ENCODE data around the gene RAB35.

The RAB35 gene

DNA sequence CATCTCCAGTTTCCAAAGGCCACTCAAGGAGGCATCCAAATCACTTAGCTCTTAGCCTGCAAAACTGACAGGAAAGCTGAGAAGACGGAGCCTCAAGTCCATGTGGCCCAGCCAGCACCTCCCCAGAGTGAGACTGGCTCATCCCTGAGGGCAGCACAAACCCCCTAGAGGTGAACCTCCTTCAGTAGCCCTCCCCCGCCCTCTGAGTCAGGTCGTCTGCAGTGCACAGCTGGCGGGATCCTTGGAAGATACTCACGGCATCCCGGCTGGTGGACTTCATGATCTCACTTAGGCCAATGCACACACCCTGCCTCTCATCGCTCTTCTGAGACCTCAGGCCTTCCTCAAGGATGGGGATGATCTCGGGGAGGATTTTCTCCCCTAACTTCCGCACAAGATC, 24.1 kb upstream of the RAB35 start:
- no peak overlapping the region for H3K27ac ChIP-seq (ENCODE audit: low read depth, low read length, poor library complexity, severe bottlenecking)
- no peaks in the 10 kb centered on the region for H3K79me2 ChIP-seq (ENCODE audit: insufficient read depth, low read length)
- H3K9me3 ChIP-seq (ENCODE audit: low read length) = no peaks in the 10 kb centered on the region
- H2AFZ ChIP-seq (ENCODE audit: low read length) = no peak overlapping the region
- no peak overlapping the region for H3K9ac ChIP-seq (ENCODE audit: low read length)
- no peaks in the 10 kb centered on the region for H3K27me3 ChIP-seq (ENCODE audit: insufficient read depth, low read length)
- no peaks in the 10 kb centered on the region for H3F3A ChIP-seq (ENCODE audit: insufficient read depth, low read length)
- no peaks in the 10 kb centered on the region for H4K20me1 ChIP-seq (ENCODE audit: insufficient read depth, low read length)
- H3K36me3 ChIP-seq (ENCODE audit: insufficient read depth, low read length) = peaks cover 97% of the 10 kb centered on the region
- H3K4me1 ChIP-seq (ENCODE audit: insufficient read depth, low read length, severe bottlenecking) = no peaks in the 10 kb centered on the region
- H3K9me2 ChIP-seq (ENCODE audit: low read depth, low read length) = no peaks in the 10 kb centered on the region
- no peak overlapping the region for H3K4me2 ChIP-seq (ENCODE audit: low read length)
- no peak overlapping the region for H3K4me3 ChIP-seq (ENCODE audit: low read depth, low read length, poor library complexity, severe bottlenecking)
- TF ChIP-seq, protein P1, sequence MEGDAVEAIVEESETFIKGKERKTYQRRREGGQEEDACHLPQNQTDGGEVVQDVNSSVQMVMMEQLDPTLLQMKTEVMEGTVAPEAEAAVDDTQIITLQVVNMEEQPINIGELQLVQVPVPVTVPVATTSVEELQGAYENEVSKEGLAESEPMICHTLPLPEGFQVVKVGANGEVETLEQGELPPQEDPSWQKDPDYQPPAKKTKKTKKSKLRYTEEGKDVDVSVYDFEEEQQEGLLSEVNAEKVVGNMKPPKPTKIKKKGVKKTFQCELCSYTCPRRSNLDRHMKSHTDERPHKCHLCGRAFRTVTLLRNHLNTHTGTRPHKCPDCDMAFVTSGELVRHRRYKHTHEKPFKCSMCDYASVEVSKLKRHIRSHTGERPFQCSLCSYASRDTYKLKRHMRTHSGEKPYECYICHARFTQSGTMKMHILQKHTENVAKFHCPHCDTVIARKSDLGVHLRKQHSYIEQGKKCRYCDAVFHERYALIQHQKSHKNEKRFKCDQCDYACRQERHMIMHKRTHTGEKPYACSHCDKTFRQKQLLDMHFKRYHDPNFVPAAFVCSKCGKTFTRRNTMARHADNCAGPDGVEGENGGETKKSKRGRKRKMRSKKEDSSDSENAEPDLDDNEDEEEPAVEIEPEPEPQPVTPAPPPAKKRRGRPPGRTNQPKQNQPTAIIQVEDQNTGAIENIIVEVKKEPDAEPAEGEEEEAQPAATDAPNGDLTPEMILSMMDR (IDR thresholded peaks at IDR 0.05; ENCODE audit: low read length) = no peak
- TF ChIP-seq EZH2 (IDR thresholded peaks at IDR 0.05; ENCODE audit: borderline replicate concordance, low read length) = no peak

DNA sequence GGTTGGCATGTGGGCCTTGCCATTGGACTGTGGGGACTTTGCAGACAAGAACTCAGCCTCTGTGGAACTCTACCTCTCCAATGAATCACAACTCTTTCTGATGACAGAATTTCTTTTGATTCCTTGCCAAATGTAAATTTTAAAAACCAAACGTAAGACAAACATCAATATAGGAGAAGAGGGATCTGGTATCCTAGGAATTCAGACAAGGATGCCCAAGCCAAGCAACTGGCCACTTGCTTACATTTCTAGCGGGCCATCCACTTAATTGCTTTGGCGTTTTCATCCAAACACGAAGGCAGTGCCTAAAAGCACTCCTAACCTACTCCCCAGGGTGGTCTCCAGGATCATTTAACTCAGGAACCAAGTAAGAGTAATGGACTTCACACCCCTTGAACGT, 23.4 kb upstream of the RAB35 start:
- Histone ChIP-seq H4K20me1 (ENCODE audit: insufficient read depth, low read length) (no peaks in the 10 kb centered on the region), H3K9me3 (ENCODE audit: low read length) (no peaks in the 10 kb centered on the region), H3K4me2 (ENCODE audit: low read length) (no peak overlapping the region), H2AFZ (ENCODE audit: low read length) (no peak overlapping the region), H3K27me3 (ENCODE audit: insufficient read depth, low read length) (no peaks in the 10 kb centered on the region), H3K9me2 (ENCODE audit: low read depth, low read length) (no peaks in the 10 kb centered on the region), H3K79me2 (ENCODE audit: insufficient read depth, low read length) (no peaks in the 10 kb centered on the region), H3K27ac (ENCODE audit: low read depth, low read length, poor library complexity, severe bottlenecking) (no peak overlapping the region), H3K4me3 (ENCODE audit: low read depth, low read length, poor library complexity, severe bottlenecking) (no peak overlapping the region), H3F3A (ENCODE audit: insufficient read depth, low read length) (no peaks in the 10 kb centered on the region), H3K36me3 (ENCODE audit: insufficient read depth, low read length) (peaks cover 93% of the 10 kb centered on the region), H3K4me1 (ENCODE audit: insufficient read depth, low read length, severe bottlenecking) (no peaks in the 10 kb centered on the region), H3K9ac (ENCODE audit: low read length) (no peak overlapping the region)
- TF ChIP-seq, protein P1 (IDR thresholded peaks at IDR 0.05; ENCODE audit: low read length) = no peak
- no peak for TF ChIP-seq EZH2 (IDR thresholded peaks at IDR 0.05; ENCODE audit: borderline replicate concordance, low read length)

DNA sequence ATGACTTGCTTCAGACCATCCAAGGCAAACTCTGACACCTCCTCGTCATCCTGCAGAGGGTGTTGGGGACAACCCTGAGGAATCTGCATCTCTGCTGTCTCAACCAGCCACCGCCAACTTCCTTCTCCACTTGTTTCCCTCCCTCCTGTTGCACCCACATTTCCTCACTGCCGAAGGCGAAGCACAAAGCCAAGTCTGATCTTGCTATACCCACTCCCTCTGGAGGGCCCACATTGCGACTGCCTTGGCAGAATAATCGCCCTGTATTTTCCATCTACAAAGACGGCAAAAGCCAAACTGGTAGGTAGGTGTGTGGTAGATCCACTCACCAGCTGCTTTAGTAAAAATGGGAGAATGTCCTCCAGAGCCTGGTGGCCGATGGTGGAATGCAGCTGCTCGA, 21.8 kb upstream of the RAB35 start:
- H3K4me2 ChIP-seq (ENCODE audit: low read length) = no peak overlapping the region
- no peak overlapping the region for H3K9ac ChIP-seq (ENCODE audit: low read length)
- H3K79me2 ChIP-seq (ENCODE audit: insufficient read depth, low read length) = no peaks in the 10 kb centered on the region
- H3K4me1 ChIP-seq (ENCODE audit: insufficient read depth, low read length, severe bottlenecking) = peaks cover 15% of the 10 kb centered on the region
- TF ChIP-seq, protein P1 (IDR thresholded peaks at IDR 0.05; ENCODE audit: low read length) = no peak
- no peak for TF ChIP-seq EZH2 (IDR thresholded peaks at IDR 0.05; ENCODE audit: borderline replicate concordance, low read length)
- H2AFZ ChIP-seq (ENCODE audit: low read length) = no peak overlapping the region
- no peak overlapping the region for H3K27ac ChIP-seq (ENCODE audit: low read depth, low read length, poor library complexity, severe bottlenecking)
- H3K4me3 ChIP-seq (ENCODE audit: low read depth, low read length, poor library complexity, severe bottlenecking) = no peak overlapping the region
- H3K36me3 ChIP-seq (ENCODE audit: insufficient read depth, low read length) = peaks cover 93% of the 10 kb centered on the region
- H3K9me2 ChIP-seq (ENCODE audit: low read depth, low read length) = no peaks in the 10 kb centered on the region
- H3K27me3 ChIP-seq (ENCODE audit: insufficient read depth, low read length) = no peaks in the 10 kb centered on the region
- H3F3A ChIP-seq (ENCODE audit: insufficient read depth, low read length) = no peaks in the 10 kb centered on the region
- no peaks in the 10 kb centered on the region for H3K9me3 ChIP-seq (ENCODE audit: low read length)
- no peaks in the 10 kb centered on the region for H4K20me1 ChIP-seq (ENCODE audit: insufficient read depth, low read length)

Measured in OCI-LY1 (cell line).